Common myeloid progenitor, CD34-positive (primary cell): ENCODE data around the gene SLC29A3.

Source experiments
- CTCF ChIA-PET: fragments of 350-600 bp; sonication (Branson Sonifier 250); formaldehyde crosslinking; loops from one replicate; lab custom pipeline; 2021; ENCODE audit warnings: antibody characterized with exemption; lab: Charles Lee
- POLR2A ChIA-PET: fragments of 350-600 bp; sonication (Branson Sonifier 250); formaldehyde crosslinking; loops from one replicate; lab custom pipeline; 2021; ENCODE audit warnings: antibody characterized with exemption; lab: Charles Lee
- DNase-seq, 3 donors: peaks; one replicate each; pipeline versions ENCODE4 v3.0.0 to v3.0.0-alpha.2; 2013
- H3K27ac ChIP-seq, 2 experiments: 1 replicate in 1 of 2; 2 replicates in 1 of 2; pipeline ENCODE4 v1.7.0; 2013; ENCODE audit warnings: inconsistent platforms in 2 of 2, low read length in 2 of 2, mild to moderate bottlenecking in 2 of 2, low read depth in 1 of 2, moderate library complexity in 1 of 2; ENCODE audit not compliant: severe bottlenecking in 2 of 2, insufficient read depth in 1 of 2, poor library complexity in 1 of 2
- H3K27me3 ChIP-seq, 5 experiments: replicated peaks in 2 of 5; 1 replicate in 3 of 5; 2 replicates in 2 of 5; pipeline versions ENCODE4 v1.6.1 to v1.7.0; 2013; ENCODE audit warnings: low read length in 4 of 5, mild to moderate bottlenecking in 2 of 5, moderate library complexity in 2 of 5, inconsistent platforms in 1 of 5; ENCODE audit not compliant: insufficient read depth in 5 of 5, control insufficient read depth in 4 of 5
- H3K36me3 ChIP-seq, 4 experiments: 1 replicate in 2 of 4; 2 replicates in 2 of 4; pipeline versions ENCODE4 v1.6.1 to v1.7.0; 2013; ENCODE audit warnings: low read length in 3 of 4, control low read depth in 1 of 4, mild to moderate bottlenecking in 1 of 4; ENCODE audit not compliant: control insufficient read depth in 4 of 4, insufficient read depth in 4 of 4
- H3K4me1 ChIP-seq, 4 experiments: 1 replicate in 3 of 4; 2 replicates in 1 of 4; pipeline versions ENCODE4 v1.6.1 to v1.7.1; 2013; ENCODE audit warnings: low read length in 3 of 4, mild to moderate bottlenecking in 3 of 4, control low read depth in 1 of 4, inconsistent platforms in 1 of 4, moderate library complexity in 1 of 4; ENCODE audit not compliant: control insufficient read depth in 4 of 4, insufficient read depth in 4 of 4; ENCODE audit errors: control extremely low read depth in 1 of 4
- H3K4me3 ChIP-seq, 7 experiments: 1 replicate in 4 of 7; 2 replicates in 3 of 7; pipeline versions ENCODE4 v1.5.1 to v1.7.0; 2013; ENCODE audit warnings: mild to moderate bottlenecking in 7 of 7, low read length in 6 of 7, moderate library complexity in 6 of 7, inconsistent platforms in 2 of 7, low read depth in 2 of 7, control low read depth in 1 of 7; ENCODE audit not compliant: insufficient read depth in 4 of 7, control insufficient read depth in 1 of 7; ENCODE audit errors: extremely low read depth in 1 of 7
- H3K9me3 ChIP-seq, 5 experiments: 1 replicate in 4 of 5; 2 replicates in 1 of 5; pipeline versions ENCODE4 v1.6.1 to v1.7.1; 2013; ENCODE audit warnings: low read length in 4 of 5, mild to moderate bottlenecking in 2 of 5, inconsistent platforms in 1 of 5, low read depth in 1 of 5, moderate library complexity in 1 of 5; ENCODE audit not compliant: control insufficient read depth in 4 of 5, insufficient read depth in 2 of 5; ENCODE audit errors: control extremely low read depth in 1 of 5
- WGBS: methylation state at CpG from one replicate; pipeline ENCODE4 v1.1.5; 2013; ENCODE audit not compliant: insufficient coverage; 5-methylcytosine and 5-hydroxymethylcytosine counted together

Gene SLC29A3

GRCh38 chr10:71343392-71343773, 24.3 kb downstream of the SLC29A3 start:
- H3K27me3 ChIP-seq, result no peaks in the 10 kb centered on the region

GRCh38 chr10:71344154-71344925, 25.3 kb downstream of the SLC29A3 start:
- CTCF ChIA-PET, result interaction anchor here (0.9 to 1.3 kb wide), 4 partner anchors 14 to 335 kb away, joined by 3 read pairs; no protein-coding TSS in a partner anchor
- no peak overlapping the region for H3K4me3 ChIP-seq
- no peaks in the 10 kb centered on the region for H3K27me3 ChIP-seq
- POLR2A ChIA-PET, result no interaction called here
- H3K27ac ChIP-seq, result no peak overlapping the region
- peaks cover 3 to 27% (median 6%) of the 10 kb centered on the region in 4 experiments for H3K36me3 ChIP-seq
- no peak for DNase-seq
- no peaks in the 10 kb centered on the region for H3K9me3 ChIP-seq
- peaks cover 0 to 23% (median 1%) of the 10 kb centered on the region in 4 experiments for H3K4me1 ChIP-seq
- WGBS, result 95% methylated on average over 7 of the region's 9 CpGs

More at GRCh38 chr10:71343392-71343773, 24.3 kb downstream of the SLC29A3 start:
- peak in 2 of 3 donors; percentile 28 to 29 for DNase-seq
- ChIA-PET CTCF (interaction anchor here (0.8 to 0.9 kb wide), 2 partner anchors 16 to 336 kb away, joined by 3 read pairs; no protein-coding TSS in a partner anchor), POLR2A (no interaction called here)
- Histone ChIP-seq H3K36me3 (peaks cover 3 to 34% (median 9%) of the 10 kb centered on the region in 4 experiments), H3K4me1 (peaks cover 0 to 23% (median 1%) of the 10 kb centered on the region in 4 experiments), H3K9me3 (no peaks in the 10 kb centered on the region), H3K4me3 (no peak overlapping the region), H3K27ac (no peak overlapping the region)
- 94% methylated on average over 5 of the region's 5 CpGs for WGBS

GRCh38 chr10:71344993-71345480, 26.0 kb downstream of the SLC29A3 start:
- WGBS, result 93% methylated on average over 2 of the region's 3 CpGs

GRCh38 chr10:71345694-71346093, 26.6 kb downstream of the SLC29A3 start:
- ChIA-PET POLR2A (no interaction called here), CTCF (interaction anchor here (1.2 kb wide), 1 partner anchor 24 kb away, joined by 3 read pairs; no protein-coding TSS in a partner anchor)
- no peak overlapping the region for H3K4me3 ChIP-seq
- WGBS, result 85% methylated on average over 8 of the region's 10 CpGs
- peaks cover 0 to 23% (median 1%) of the 10 kb centered on the region in 4 experiments for H3K4me1 ChIP-seq
- H3K36me3 ChIP-seq, result peaks cover 0 to 20% (median 7%) of the 10 kb centered on the region in 4 experiments
- no peak overlapping the region for H3K27ac ChIP-seq
- no peak for DNase-seq
- H3K27me3 ChIP-seq, result no peaks in the 10 kb centered on the region
- H3K9me3 ChIP-seq, result no peaks in the 10 kb centered on the region

More at GRCh38 chr10:71344993-71345480, 26.0 kb downstream of the SLC29A3 start:
- Histone ChIP-seq H3K9me3 (no peaks in the 10 kb centered on the region), H3K4me3 (no peak overlapping the region), H3K4me1 (peaks cover 0 to 23% (median 1%) of the 10 kb centered on the region in 4 experiments), H3K27me3 (no peaks in the 10 kb centered on the region), H3K27ac (no peak overlapping the region), H3K36me3 (peaks cover 2 to 20% (median 6%) of the 10 kb centered on the region in 4 experiments)
- ChIA-PET POLR2A (no interaction called here), CTCF (interaction anchor here (1.2 to 1.3 kb wide), 2 partner anchors 24 to 25 kb away, joined by 3 read pairs; no protein-coding TSS in a partner anchor)
- DNase-seq, result no peak

- no peak overlapping the region for H3K27ac ChIP-seq
- no peaks in the 10 kb centered on the region for H3K27me3 ChIP-seq
- DNase-seq, result no peak
- no peak overlapping the region for H3K4me3 ChIP-seq
- H3K4me1 ChIP-seq, result peaks cover 0 to 23% (median 1%) of the 10 kb centered on the region in 4 experiments
- ChIA-PET CTCF (interaction anchor here (1.1 kb wide), 1 partner anchor 17 kb away, joined by 3 read pairs; no protein-coding TSS in a partner anchor), POLR2A (interaction anchor here (0.6 kb wide), 1 partner anchor 46 kb away, joined by 3 read pairs; no protein-coding TSS in a partner anchor)
- WGBS, result 100% methylated on average over 2 of the region's 3 CpGs
- peaks cover 0 to 17% (median 8%) of the 10 kb centered on the region in 4 experiments for H3K36me3 ChIP-seq
- no peaks in the 10 kb centered on the region for H3K9me3 ChIP-seq
These were observed 27.7 kb downstream of the SLC29A3 start for GRCh38 chr10:71346731-71347130.

GRCh38 chr10:71347587-71348395, 28.7 kb downstream of the SLC29A3 start:
- ChIA-PET POLR2A (no interaction called here), CTCF (interaction anchor here (1.1 to 1.4 kb wide), 3 partner anchors 8 to 16 kb away, joined by 3 to 4 read pairs (median 3); no protein-coding TSS in a partner anchor)
- Histone ChIP-seq H3K9me3 (no peaks in the 10 kb centered on the region), H3K4me1 (peaks cover 0 to 21% (median 1%) of the 10 kb centered on the region in 4 experiments), H3K36me3 (peaks cover 0 to 27% (median 8%) of the 10 kb centered on the region in 4 experiments), H3K27ac (no peak overlapping the region), H3K27me3 (no peaks in the 10 kb centered on the region), H3K4me3 (no peak overlapping the region)
- no peak for DNase-seq
- 96% methylated on average over 13 of the region's 14 CpGs for WGBS
